HEK293T (cell line): Measurements from ENCODE around the gene EPHA7.

Experiments
- CTCF ChIA-PET: fragments of 350-600 bp; formaldehyde crosslinking; extraction: SDS; loops from one replicate; lab custom pipeline; 2021; ENCODE audit warnings: antibody characterized with exemption, inconsistent platforms; lab: Yijun Ruan, JAX
- POLR2A ChIA-PET: fragments of 350-600 bp; formaldehyde crosslinking; extraction: SDS; loops from one replicate; lab custom pipeline; 2020; ENCODE audit warnings: antibody characterized with exemption, inconsistent platforms; lab: Yijun Ruan, JAX
- DNase-seq: peaks from one replicate; pipeline ENCODE4 v3.0.0; 2012; ENCODE audit warnings: mixed read lengths; ENCODE audit errors: extremely low spot score
- ARNT ChIP-seq: fragments of 450-650 bp; IDR thresholded peaks from 2 replicates; pipeline ENCODE4 v1.6.1; 2017; ENCODE audit warnings: mild to moderate bottlenecking
- BHLHE40 ChIP-seq: fragments of 450-650 bp; IDR thresholded peaks from 2 replicates; pipeline ENCODE4 v1.6.1; 2016; ENCODE audit warnings: mild to moderate bottlenecking, moderate library complexity, borderline replicate concordance
- CTBP1 ChIP-seq: fragments of 450-650 bp; IDR thresholded peaks from 2 replicates; pipeline ENCODE4 v1.6.1; 2016; ENCODE audit warnings: borderline replicate concordance
- ELF4 ChIP-seq: fragments of 450-650 bp; IDR thresholded peaks from 2 replicates; pipeline ENCODE4 v1.6.1; 2017; ENCODE audit warnings: antibody characterized with exemption
- FOXA1 ChIP-seq: fragments of 450-650 bp; IDR thresholded peaks from 2 replicates; pipeline ENCODE4 v1.6.1; 2016; ENCODE audit warnings: mild to moderate bottlenecking
- FOXK2 ChIP-seq: fragments of 450-650 bp; IDR thresholded peaks from 2 replicates; pipeline ENCODE4 v1.6.1; 2016; ENCODE audit warnings: mild to moderate bottlenecking
- FOXM1 ChIP-seq: fragments of 450-650 bp; IDR thresholded peaks from 2 replicates; pipeline ENCODE4 v1.6.1; 2017; ENCODE audit warnings: mild to moderate bottlenecking, borderline replicate concordance
- HDGF ChIP-seq: fragments of 450-650 bp; IDR thresholded peaks from 2 replicates; pipeline ENCODE4 v1.6.1; 2017; ENCODE audit warnings: antibody characterized with exemption, borderline replicate concordance
- L3MBTL2 ChIP-seq: fragments of 450-650 bp; conservative IDR thresholded peaks from 2 replicates; pipeline ENCODE4 v1.6.1; 2016; ENCODE audit warnings: mild to moderate bottlenecking
- LEF1 ChIP-seq: fragments of 450-650 bp; IDR thresholded peaks from 2 replicates; pipeline ENCODE4 v1.6.1; 2017; ENCODE audit warnings: mild to moderate bottlenecking, borderline replicate concordance
- NFRKB ChIP-seq: fragments of 450-650 bp; IDR thresholded peaks from 2 replicates; pipeline ENCODE4 v1.6.1; 2016; ENCODE audit warnings: mild to moderate bottlenecking, moderate library complexity
- SP1 ChIP-seq: fragments of 450-650 bp; IDR thresholded peaks from 2 replicates; pipeline ENCODE4 v1.6.1; 2017
- SUZ12 ChIP-seq: fragments of 450-650 bp; IDR thresholded peaks from 2 replicates; pipeline ENCODE4 v1.6.1; 2016; ENCODE audit warnings: mild to moderate bottlenecking
- TARDBP ChIP-seq: fragments of 450-650 bp; IDR thresholded peaks from 2 replicates; pipeline ENCODE4 v1.6.1; 2016
- ZNF384 ChIP-seq: fragments of 450-650 bp; IDR thresholded peaks from 2 replicates; pipeline ENCODE4 v1.6.1; 2016
- TF ChIP-seq, protein P1 (sequence below): fragments of 450-650 bp; IDR thresholded peaks from 2 replicates; pipeline ENCODE4 v1.6.1; 2016

The EPHA7 gene

DNA sequence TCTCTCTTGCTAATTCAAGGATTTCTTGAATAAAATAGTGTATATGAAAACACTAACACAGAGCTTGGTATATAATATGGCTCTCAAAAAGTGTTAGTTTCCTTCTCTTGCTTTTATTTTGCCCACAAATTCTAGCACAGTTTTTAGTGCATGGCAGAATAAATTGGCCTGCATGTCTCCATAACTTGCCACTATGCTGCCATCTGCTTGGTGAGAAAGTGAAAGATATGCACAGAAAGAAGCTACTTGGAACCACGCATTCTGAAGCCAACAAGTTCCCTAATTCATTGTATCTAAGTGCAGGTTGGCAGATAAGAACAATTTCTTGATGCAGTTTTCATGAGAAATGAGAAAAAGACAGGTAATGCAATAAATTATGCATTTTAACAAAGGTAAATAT is 101.2 kb downstream of the EPHA7 start:
- CTCF ChIA-PET, result no interaction called here
- POLR2A ChIA-PET, result no interaction called here

DNA sequence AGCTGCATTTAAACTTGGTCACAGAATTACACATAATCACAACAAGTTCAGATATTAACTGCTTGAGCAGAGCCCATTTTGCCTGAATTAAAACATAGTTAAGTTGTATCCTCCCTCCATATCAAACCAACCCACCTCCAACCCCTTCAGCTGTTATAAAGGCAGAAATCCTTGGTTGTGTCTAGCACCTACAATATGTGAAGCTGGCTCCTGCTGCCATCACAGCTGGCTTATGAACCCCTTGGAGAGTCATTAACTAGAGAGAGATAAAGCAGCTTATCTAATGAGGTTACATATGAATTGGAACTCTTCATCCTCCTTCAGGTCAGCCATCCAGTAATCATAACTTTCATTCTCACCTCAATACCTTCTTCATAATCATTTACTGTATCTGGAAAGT is 101.8 kb downstream of the EPHA7 start:
- ChIA-PET CTCF (no interaction called here), POLR2A (no interaction called here)
- no peak for DNase-seq

More for the DNA sequence above, 101.2 kb downstream of the EPHA7 start:
- no peak for DNase-seq
- no peak for TF ChIP-seq L3MBTL2
- TF ChIP-seq, protein P1, sequence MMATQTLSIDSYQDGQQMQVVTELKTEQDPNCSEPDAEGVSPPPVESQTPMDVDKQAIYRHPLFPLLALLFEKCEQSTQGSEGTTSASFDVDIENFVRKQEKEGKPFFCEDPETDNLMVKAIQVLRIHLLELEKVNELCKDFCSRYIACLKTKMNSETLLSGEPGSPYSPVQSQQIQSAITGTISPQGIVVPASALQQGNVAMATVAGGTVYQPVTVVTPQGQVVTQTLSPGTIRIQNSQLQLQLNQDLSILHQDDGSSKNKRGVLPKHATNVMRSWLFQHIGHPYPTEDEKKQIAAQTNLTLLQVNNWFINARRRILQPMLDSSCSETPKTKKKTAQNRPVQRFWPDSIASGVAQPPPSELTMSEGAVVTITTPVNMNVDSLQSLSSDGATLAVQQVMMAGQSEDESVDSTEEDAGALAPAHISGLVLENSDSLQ, result no peak

DNA sequence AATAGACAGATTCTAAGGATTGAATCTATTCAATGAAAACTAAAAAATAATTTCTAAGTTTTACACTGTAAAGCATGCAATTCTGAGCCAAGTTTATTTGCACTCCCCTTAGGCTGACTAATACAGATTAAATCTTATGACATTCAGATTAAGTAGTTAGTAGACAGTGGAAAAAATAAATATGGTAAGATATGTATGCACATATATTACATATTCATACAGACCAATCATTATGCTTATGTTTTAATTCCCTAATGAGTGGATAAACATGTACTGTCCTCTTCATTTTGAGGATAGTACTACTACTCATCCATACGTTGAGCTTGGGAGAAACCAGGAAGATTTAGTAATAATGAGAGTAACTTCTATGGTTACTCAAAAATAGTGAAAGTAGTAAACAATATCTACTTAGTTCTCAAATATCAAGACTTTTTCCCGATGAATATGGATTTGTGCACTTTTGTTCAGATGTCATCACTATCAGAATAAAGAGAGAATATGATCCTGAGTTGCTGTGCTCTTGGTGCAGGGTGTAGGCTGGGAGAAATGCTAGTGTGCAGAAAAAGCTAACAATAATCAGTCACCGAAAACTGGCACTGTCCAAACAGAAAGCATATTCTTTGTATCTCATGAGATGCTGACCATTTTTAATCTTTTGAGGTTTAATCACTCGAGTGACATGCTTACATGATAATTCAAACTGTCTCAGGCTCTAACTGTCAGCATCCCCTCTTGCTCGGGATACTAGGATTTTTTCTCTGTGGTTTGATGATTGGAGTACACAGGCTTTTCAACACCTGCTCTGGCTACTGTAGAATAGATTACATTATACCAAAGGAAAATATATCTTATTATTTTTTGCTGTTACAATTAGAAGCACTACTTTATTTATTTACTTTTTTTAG is 111.6 kb downstream of the EPHA7 start:
- ChIA-PET POLR2A (interaction anchor here (1.0 kb wide), 1 partner anchor 112 kb away, joined by 4 read pairs; the partner anchor contains the start of gene EPHA7), CTCF (interaction anchor here (0.6 kb wide), 1 partner anchor 91 kb away, joined by 3 read pairs; no protein-coding TSS in a partner anchor)
- DNase-seq, result no peak
- TF ChIP-seq TARDBP (no peak), BHLHE40 (no peak), CTBP1 (no peak), FOXM1 (no peak), L3MBTL2 (no peak), NFRKB (no peak), FOXK2 (no peak), ZNF384 (no peak), FOXA1 (no peak), LEF1 (no peak)

More for the DNA sequence above, 101.8 kb downstream of the EPHA7 start:
- TF ChIP-seq CTBP1 (no peak), LEF1 (no peak), FOXA1 (no peak), NFRKB (no peak), SP1 (no peak), BHLHE40 (no peak), HDGF (no peak), ARNT (no peak), TARDBP (no peak), ELF4 (no peak), L3MBTL2 (no peak), SUZ12 (no peak), FOXM1 (no peak), FOXK2 (no peak)
- TF ChIP-seq, protein P1, result no peak

DNA sequence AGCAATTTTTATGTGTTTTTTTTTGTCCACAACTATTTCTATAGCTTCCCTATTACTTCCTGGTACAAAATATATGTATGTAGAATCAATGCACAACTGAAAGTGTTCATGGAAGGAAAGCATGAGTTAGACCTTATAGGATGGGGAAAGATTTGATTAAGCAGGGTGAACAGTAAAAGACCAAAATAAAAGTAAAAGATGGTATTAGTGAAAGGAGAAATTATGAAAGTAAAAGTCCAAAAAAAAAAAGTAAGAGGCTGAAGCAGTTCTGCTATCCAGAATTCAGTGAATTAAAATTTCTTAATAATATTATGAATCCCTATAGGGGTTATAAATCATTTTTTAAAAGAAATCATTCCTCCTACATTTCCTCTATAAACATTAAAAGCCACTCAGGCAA is 114.3 kb downstream of the EPHA7 start:
- ChIA-PET POLR2A (no interaction called here), CTCF (no interaction called here)
- TF ChIP-seq ARNT (no peak), TARDBP (no peak), HDGF (no peak), SP1 (no peak), ELF4 (no peak), FOXM1 (no peak), ZNF384 (no peak), SUZ12 (no peak), LEF1 (no peak), FOXK2 (no peak), CTBP1 (no peak), L3MBTL2 (no peak), FOXA1 (no peak), NFRKB (no peak), BHLHE40 (no peak)
- TF ChIP-seq, protein P1, result no peak
- DNase-seq, result no peak

DNA sequence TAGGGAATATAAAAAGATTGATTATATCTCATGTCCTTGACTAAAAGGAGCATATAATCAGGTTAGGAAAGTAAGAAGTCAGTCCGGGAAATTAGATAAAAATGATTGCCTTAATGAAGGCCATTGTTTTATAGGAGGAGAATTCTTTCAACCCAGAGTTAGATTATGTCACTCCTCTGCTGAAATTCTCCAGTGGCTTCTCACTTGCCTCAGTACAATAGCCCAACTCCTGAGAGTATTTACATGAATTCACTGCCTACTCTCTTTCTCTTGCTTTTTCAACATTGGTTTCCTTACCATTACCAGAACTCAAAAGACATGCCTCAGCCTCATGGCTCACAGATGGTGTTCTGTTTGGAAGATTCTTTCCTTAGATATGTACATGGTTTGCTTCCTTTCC is 114.9 kb downstream of the EPHA7 start:
- CTCF ChIA-PET, result no interaction called here
- TF ChIP-seq, protein P1, result no peak
- no peak for TF ChIP-seq ARNT
- no peak for DNase-seq
- POLR2A ChIA-PET, result no interaction called here

DNA sequence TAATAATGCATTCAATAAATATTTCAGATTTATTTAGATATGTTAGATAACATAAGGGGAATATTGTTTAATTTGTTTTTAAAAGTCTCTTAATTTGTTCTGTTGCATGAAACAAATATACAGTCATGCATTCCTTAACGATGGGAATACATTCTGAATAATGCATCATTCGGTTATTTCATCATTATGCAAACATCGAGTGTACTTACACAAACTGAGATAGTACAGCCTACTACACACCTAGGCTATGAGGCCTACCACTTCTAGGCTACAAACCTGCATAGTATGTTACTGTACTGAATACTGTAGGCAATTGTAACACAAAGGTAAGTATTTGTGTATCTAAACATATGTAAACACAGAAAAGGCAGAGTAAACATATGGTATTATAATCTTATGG is 118.7 kb downstream of the EPHA7 start:
- POLR2A ChIA-PET, result no interaction called here
- no peak for DNase-seq
- TF ChIP-seq NFRKB (no peak), HDGF (no peak), LEF1 (no peak), L3MBTL2 (no peak), FOXM1 (no peak), CTBP1 (no peak), ELF4 (no peak), BHLHE40 (no peak), SUZ12 (no peak), FOXA1 (no peak), TARDBP (no peak), ARNT (no peak)
- TF ChIP-seq, protein P1, result no peak
- CTCF ChIA-PET, result interaction anchor here (0.7 kb wide), 1 partner anchor 132 kb away, joined by 4 read pairs; no protein-coding TSS in a partner anchor
